COLO829 (cell line): ENCODE results near the gene MT3.
"Not testable (repeated sequence)": the region's sequence is repeated elsewhere in the genome, so short reads cannot be mapped to it uniquely, and the experiment has no call there.

Source experiments
- DNase-seq: peaks from one replicate; pipeline ENCODE4 v3.0.0; 2012; ENCODE audit warnings: low spot score

Gene MT3

GRCh38 chr16:56610017-56610608 is 20.8 kb downstream of the MT3 start:
- peak; percentile 46 for DNase-seq

GRCh38 chr16:56610609-56611111 is 21.3 kb downstream of the MT3 start:
- DNase-seq, result no peak

- DNase-seq, result no peak
Measured at GRCh38 chr16:56611281-56611833, 22.0 kb downstream of the MT3 start.

- DNase-seq, result no peak
Measured at GRCh38 chr16:56613706-56614105, 24.4 kb downstream of the MT3 start.

- no peak for DNase-seq
Measured at GRCh38 chr16:56614549-56614991, 25.2 kb downstream of the MT3 start.

- no peak for DNase-seq
Measured at GRCh38 chr16:56615353-56615752, 26.0 kb downstream of the MT3 start.

GRCh38 chr16:56616608-56617211 is 27.4 kb downstream of the MT3 start:
- DNase-seq, result no peak

GRCh38 chr16:56617212-56618085 is 28.1 kb downstream of the MT3 start:
- DNase-seq, result no peak

GRCh38 chr16:56618138-56618537 is 28.8 kb downstream of the MT3 start:
- no peak for DNase-seq

- DNase-seq, result no peak
Measured at GRCh38 chr16:56620339-56620897, 31.1 kb downstream of the MT3 start.

- DNase-seq, result not testable (repeated sequence)
Measured at GRCh38 chr16:56621665-56622445, 32.5 kb downstream of the MT3 start.

- not testable (repeated sequence) for DNase-seq
Measured at GRCh38 chr16:56623184-56623583, 33.9 kb downstream of the MT3 start.

- DNase-seq, result no peak
Measured at GRCh38 chr16:56623637-56624036, 34.3 kb downstream of the MT3 start.

- no peak for DNase-seq
Measured at GRCh38 chr16:56625140-56625942, 36.0 kb downstream of the MT3 start, which contains the start of gene MT1E. TSS of gene MT1E (plus strand) at chr16:56625781. CDS start at chr16:56625852, 71 bp downstream.

- no peak for DNase-seq
Measured at GRCh38 chr16:56625943-56626654, 36.8 kb downstream of the MT3 start.

GRCh38 chr16:56626685-56627084 is 37.4 kb downstream of the MT3 start:
- DNase-seq, result no peak

- DNase-seq, result no peak
Measured at GRCh38 chr16:56628486-56629350, 39.4 kb downstream of the MT3 start.

GRCh38 chr16:56629531-56629930 is 40.2 kb downstream of the MT3 start:
- no peak for DNase-seq

- no peak for DNase-seq
Measured at GRCh38 chr16:56630134-56630533, 40.8 kb downstream of the MT3 start.
